Stimulated activated CD8-positive, alpha-beta memory T cell treated with anti-CD3 and anti-CD28 coated beads, Interleukin-7, amount 100 ng/mL, for 24 hours (primary cell): ENCODE results near the gene KIF11.

Experiments
- DNase-seq: peaks from one replicate; pipeline ENCODE4 v3.0.0-alpha.2; 2020; ENCODE audit warnings: low read depth

The KIF11 gene

GRCh38 chr10:92678206-92678605 is 85.3 kb downstream of the KIF11 start:
- DNase-seq, result no peak

DNA sequence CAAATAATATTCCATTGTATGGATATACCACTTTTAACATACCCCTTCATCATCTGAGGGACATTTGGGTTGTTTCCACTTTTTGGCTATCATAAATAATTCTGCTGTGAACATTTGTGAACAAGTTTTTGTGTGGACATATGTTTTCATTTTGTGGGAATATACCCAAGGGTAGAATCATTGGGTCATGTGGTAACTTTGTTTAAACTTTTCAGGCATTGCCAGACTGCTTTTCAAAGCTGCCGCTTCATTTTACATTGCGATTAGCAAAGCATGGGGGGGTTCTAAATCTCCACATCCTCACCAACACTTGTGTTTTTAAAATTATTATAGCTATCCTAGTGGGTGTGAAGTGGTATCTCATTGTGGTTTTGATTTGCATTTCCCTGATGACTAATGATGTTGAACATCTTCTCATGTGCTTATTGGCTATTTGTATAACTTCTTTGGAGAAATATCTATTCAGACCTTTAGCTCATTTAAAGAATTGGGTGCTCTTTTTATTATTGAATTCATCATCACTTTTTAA is 88.4 kb downstream of the KIF11 start:
- DNase-seq, result no peak

DNA sequence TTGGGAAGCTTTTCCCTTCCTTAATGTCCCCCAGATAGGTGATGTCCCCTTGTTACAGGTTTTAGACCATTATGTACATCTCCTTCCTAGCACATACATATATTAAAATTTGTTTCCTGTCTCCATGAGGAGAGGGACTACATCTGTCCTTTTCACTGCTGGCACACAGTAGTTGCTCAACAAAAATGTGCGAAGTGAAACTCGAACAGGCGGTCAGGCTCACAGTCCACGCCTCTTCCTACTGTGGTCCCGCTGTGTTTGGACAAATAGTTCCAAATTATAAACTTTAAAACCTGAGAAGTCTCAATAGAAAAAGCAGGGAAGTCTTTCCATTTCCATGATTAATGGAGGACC is 95.6 kb downstream of the KIF11 start:
- no peak for DNase-seq

DNA sequence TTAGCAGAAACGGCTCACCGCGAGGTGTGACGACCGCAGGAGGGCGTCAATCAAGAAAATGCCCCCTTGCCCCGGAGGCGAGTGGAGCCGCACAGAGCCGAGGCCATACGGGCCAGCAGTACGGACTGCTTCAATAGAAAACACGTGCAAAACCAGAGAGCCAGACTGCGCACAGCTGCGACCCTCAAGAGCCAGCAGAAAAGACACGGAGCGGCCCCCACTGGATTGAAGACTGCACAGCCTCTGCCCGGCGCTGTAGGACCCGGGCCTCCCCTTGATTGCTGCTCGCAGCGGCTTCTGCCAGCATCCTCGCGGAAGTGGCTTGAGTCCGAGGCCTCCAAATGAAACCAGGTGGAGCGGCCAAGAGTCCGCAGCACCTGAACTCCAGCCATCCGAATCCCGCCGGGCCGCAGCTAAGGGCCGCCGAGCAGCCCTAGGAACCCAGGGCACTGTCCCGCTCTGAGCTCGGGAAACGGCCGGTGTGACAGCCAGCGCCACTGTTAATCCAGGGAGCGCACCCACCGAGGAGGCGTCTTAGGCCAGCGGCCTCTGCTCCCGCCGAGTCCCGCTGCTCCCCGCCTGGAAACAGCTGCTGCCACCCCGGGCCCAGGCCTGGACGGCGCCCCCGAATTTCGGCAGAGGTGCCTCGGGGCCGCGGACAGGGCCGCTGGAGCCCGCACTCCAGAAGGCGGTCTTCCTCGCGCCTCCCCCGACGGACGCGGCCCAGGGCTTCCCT is 96.2 kb downstream of the KIF11 start:
- no peak for DNase-seq

GRCh38 chr10:92689663-92690210 is 96.8 kb downstream of the KIF11 start, which contains the start of gene HHEX:
Gene HHEX, plus strand, starts transcription at chr10:92689955. Its CDS starts 32 bp downstream, at chr10:92689987.
- DNase-seq, result no peak

GRCh38 chr10:92690211-92690914 is 97.4 kb downstream of the KIF11 start:
- DNase-seq, result no peak

DNA sequence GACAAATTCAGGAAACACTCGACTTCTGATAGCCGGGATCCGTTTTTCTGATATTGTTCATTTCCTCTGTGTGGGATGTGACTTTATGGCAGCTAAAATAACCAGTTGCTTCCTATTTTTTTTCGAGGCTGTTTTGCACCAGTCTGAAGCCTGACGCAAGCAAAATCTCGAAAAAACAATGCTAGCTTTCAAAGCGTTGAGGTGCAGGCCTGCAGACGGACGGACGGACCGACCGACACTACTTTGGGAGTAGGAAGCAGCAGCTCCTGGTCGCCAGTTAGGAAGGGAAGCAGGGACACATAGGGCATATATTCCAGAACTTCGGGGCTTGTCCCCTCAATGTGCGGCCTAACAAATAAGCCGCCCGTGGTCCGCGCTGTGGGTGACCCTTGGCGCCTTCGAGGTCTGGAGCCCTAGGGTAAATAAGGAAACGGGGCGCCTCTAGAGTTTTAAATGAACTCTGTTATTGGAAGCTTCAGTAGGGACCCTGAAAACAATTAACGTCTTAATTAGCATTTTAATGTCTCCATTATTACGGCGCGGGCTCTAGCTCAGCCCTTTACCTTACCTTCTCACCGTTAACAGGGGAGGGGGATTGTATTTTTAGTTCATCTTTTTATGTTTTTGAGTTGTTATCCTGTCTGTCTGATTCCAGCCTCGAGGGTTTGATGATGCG is 98.1 kb downstream of the KIF11 start:
- DNase-seq, result no peak

- no peak for DNase-seq
Observed at GRCh38 chr10:92691591-92692079, 98.7 kb downstream of the KIF11 start.

- DNase-seq, result no peak
Observed at GRCh38 chr10:92692080-92692671, 99.2 kb downstream of the KIF11 start.

DNA sequence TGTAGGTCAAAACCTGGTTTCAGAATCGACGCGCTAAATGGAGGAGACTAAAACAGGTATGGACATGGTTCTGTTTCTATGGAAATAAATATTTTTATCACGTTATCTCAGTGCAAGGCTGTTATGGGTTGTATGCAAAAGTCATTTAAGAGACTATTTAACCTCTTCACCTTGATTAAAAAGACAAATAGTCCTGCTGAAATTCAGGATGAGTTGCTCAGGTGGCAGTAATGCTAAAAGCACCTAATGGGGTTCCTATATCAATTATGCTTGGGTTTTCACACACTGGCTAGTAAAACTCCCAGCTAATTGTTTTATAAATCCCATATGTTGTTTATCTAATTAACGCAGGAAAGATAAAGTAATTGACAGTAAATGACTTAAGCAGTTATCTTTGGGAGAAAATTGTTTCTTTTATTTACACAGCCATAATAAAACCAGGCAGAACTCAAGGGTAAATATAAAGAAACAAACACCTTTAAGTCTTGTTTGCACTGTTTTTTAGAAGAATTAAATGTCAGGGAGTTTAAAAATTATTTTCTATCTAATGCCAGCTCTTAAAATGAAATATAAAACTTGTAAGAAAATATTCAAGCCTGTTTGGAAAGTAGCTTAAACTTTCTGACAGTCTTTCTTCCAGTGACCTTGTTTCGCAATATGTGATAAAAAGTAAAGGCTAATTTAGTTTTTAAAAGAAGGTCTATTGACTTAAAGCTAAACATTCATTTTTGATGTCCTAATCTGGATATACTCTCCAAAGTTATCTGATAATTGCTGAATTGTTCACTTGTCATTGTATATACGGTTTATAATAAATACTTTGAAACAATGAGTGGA is 100.0 kb downstream of the KIF11 start:
- no peak for DNase-seq

DNA sequence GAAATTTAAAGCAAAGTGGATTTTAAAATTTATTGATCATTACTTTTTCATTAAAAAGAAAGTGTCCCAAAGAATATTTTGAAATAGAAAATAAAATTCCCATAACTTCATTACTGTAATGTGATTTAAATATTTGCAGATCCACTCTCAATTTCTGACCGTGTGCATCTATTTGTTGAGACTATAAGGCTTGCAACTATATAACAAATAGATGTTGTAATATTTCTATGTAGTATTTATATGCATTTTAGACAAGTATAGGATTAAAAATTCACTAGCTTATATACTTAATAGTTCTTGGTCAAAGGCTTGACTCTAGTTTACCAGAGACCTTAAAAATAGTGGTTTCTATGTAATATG is 100.6 kb downstream of the KIF11 start:
- DNase-seq, result no peak

DNA sequence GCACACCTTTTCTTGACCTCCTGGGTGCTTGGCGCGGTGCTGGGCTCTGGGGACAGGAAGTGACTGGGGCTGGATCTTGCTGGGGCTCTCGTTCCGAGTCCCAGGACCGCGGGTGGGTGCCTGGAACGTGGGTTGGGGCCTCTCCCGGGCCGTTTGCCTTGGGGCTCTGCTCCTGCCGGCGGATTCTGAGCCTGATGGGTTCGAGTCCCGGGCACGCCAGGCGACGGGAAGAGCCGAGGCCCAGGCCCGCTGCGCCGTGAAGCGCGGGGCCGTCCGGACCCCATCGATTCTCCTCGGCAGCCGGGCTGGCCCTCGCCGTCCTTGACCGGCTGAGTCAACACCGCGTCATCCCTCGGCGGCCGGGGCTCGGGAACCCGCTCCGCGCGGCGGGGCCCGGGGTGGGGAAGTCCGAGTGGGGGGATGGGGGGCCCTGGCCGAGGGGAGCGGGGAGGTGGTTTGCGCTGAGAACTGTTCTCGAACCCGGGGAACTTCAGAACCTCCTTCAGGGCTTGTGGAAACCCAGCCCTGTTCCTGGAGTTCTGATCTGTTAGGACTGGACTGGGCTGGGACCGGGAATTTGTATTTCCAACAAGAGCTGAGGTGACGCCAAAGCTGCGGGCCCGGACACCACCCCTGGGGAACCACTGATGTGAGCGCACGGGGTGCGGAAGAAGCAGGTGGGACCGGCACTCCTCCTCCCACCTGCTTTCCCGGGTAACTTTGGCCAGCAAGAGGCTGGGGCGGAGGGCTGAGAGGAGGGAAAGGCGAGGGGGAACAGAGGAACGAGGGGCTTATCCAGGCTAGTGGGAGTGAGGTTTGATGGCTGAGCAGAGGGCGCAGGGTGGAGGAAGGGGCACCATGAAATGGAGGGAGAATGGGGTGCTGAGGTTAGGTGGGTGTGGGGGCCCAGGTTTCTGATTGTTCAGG is 103.0 kb downstream of the KIF11 start:
- DNase-seq, result no peak

DNA sequence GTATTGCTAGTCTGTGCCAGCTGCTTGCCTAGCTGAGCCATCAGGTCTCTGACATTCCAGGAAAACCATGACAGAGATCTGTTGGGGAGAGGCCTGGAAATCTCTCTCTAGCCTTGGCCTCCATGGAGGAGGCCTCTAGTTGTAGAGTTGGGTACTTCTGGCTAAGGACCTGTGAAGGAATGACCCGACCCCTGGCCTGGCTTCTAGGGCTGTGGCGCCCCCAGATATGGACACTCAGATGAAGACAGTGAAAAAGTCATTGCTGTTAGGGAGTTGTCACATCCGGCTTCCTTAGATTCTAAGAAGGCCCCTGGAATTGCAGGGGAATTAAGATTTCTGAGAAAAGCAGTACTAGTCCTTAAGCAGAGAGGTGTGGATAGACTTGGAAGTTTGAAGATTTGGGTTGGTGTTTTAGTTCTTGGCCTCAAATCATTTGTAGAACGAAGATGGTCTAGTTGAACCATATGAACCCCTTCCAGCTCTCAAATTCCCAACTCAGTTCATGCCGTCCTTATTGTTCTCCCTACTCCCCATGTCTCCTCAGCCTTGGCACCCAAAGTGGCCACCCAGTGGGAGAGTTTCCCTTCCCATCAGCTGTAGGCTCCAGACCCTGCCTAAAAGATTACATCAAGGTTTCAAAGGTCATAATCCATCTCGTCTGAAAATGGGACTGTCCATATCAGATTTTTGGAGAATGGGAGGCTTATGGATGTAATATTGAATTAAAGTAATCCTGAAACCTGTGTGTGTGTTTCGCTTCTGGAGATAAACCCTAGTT is 103.9 kb downstream of the KIF11 start:
- no peak for DNase-seq

GRCh38 chr10:92697663-92698511 is 105.0 kb downstream of the KIF11 start:
- no peak for DNase-seq

DNA sequence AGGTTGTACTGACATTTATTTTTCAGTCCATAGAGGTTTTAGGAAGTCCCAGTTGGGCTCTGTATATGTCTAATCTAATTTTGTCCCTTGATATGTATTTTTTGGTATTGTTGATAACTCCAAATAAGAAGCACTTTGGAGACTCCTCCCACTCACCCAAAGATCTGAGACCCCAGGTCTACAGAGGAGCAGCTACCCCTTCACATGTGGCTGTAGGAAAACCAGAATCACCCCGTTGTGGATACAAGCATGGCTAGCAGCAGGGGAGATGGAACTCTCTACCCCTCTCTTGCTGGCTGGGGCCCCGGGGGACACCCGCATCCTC is 106.2 kb downstream of the KIF11 start:
- DNase-seq, result no peak

DNA sequence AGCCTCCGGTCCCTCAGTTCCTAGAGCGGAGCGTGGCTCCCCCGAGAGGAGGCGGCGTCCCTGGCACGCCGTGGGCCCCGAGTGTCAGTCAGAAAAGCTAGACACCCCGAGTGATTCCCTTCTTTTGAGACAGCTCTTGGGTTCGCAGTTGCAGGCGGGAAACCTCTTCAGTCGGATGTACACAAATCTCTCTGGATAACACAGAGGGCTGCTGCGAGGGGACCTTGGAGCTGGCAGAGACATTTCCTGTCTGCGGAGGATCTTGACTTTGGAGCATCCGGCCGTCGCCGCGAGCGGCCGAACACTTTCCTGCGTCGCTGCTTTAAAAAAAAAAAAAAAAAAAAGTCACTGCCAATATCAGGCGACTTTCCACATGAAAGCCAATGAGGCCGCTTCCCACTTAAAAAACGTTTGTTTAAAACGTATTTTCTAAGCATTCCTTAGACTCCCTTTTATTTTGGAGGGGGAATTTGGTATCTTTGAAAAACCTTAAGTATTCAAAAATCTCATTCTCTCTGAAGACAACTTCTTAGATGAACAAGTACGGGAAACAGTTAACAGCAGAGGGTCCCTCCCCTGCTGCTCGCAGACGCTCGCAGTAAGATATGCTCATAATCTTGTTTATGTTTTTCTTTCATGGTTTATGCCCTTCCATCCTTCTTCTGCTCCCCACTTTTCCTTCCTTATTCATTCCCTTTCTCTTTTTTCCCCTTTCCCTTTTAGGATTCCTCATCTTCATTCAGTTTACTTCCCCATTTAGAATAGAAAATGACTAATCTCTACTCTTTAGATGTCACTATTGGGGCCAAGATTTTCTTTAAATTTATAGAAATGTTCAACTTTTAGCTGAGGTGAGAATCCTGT is 106.8 kb downstream of the KIF11 start:
- no peak for DNase-seq

DNA sequence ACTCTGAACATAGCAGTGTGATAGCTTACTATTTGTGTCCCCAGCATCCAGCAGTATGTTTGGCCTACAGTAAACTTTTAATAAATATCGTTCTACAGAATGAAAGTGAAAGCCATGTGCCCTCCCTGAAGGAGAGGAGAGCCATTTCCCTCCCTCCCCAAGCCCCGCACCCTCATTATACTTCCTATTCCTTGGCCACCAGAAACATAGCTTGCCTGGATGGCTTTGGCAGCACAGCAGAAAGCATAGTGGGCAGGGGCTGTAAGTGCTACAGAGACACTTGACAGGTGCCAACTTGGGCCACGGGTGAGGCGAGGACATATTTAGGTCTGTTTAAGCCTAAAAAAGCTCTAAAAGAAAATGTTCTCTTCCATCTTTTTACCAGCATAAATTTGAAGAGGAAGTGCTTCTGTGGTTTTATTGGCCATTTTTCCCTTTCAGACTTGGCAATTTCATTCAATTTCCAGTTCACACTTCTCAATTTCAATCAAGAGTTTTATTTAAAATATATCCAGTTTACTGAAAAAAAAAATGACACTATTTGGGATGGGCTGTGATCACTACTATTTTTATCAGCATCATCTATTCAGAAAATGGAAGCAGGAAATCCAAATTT is 109.5 kb downstream of the KIF11 start:
- no peak for DNase-seq
